ENCODE measurements around the gene PARVG. TPM values are rescaled to one million over a fixed set of nuclear protein-coding genes. Genes with fewer than 3 reads are reported as not detected.

Gene PARVG
- total and polyA plus RNA-seq, 2 donors (not counting 3 experiments of a cell fraction or from before 2014, with no cell fraction given), result 0.82 TPM; not detected in 1

DNA sequence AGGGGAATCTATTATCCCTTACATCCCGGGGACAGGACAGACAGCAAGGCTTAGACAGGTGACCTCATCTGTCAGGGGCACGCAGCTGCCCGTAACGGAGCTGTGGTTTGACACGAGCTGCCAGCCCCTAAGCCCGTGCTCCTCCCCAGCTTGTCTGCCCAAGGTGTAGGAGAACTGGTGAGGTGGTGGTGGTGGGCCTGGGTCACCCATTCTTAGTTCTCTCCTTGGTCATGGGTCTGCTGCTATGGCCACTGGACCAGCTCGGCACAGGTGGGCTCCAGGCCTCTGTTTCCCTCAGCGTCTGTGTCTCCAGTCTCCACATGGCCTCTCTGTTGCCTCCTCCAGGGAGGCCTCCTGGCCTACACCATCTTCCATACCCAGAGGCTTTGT is 5.4 kb downstream of the PARVG start:
- Histone ChIP-seq H2AFZ (ENCODE audit: low read depth, low read length) (no peak overlapping the region), H3K9me3 (replicated peaks; ENCODE audit: control insufficient read depth, insufficient read depth, low read length) (no peaks in the 10 kb centered on the region), H3K9ac (replicated peaks; ENCODE audit: extremely low read depth, insufficient read depth, low read length) (no peak overlapping the region), H4K20me1 (replicated peaks; ENCODE audit: control insufficient read depth, extremely low read depth, insufficient read depth, low read length) (no peaks in the 10 kb centered on the region), H3K36me3 (ENCODE audit: control insufficient read depth in 2 of 2, extremely low read depth in 1 of 2, insufficient read depth in 2 of 2, low read length in 2 of 2) (no peaks in the 10 kb centered on the region), H3K9me1 (replicated peaks; ENCODE audit: control insufficient read depth, extremely low read depth, insufficient read depth, low read length) (no peaks in the 10 kb centered on the region), H3K27me3 (ENCODE audit: control insufficient read depth in 2 of 2, insufficient read depth in 2 of 2, low read length in 2 of 2) (no peaks in the 10 kb centered on the region), H3K4me3 (replicated peaks in 1 of 3; ENCODE audit: insufficient read depth in 1 of 3, low read depth in 1 of 3, low read length in 3 of 3) (no peak overlapping the region), H3K4me2 (ENCODE audit: insufficient read depth, low read length) (no peak overlapping the region), H3K27ac (ENCODE audit: insufficient read depth, low read depth, low read length) (no peak overlapping the region), H3K4me1 (ENCODE audit: control insufficient read depth, extremely low read depth, insufficient read depth, low read length) (no peaks in the 10 kb centered on the region), H3K79me2 (ENCODE audit: control insufficient read depth, insufficient read depth, low read length) (no peaks in the 10 kb centered on the region)
- TF ChIP-seq EZH2 (IDR thresholded peaks at IDR 0.05; ENCODE audit: borderline replicate concordance, low read depth, low read length, severe bottlenecking) (no peak), MYC (IDR thresholded peaks at IDR 0.05; ENCODE audit: low read depth, low read length) (no peak), POLR2AphosphoS5 (IDR thresholded peaks at IDR 0.05; ENCODE audit: insufficient read depth, low read depth, low read length) (no peak), JUN (IDR thresholded peaks at IDR 0.05; ENCODE audit: borderline replicate concordance, insufficient read depth, insufficient read length, low read depth) (no peak), MAX (IDR thresholded peaks at IDR 0.05; ENCODE audit: insufficient read depth, insufficient read length) (no peak), FOS (IDR thresholded peaks at IDR 0.05; ENCODE audit: borderline replicate concordance, insufficient read depth, low read length) (no peak), GATA2 (IDR thresholded peaks at IDR 0.05; ENCODE audit: insufficient read depth, insufficient read length, low read depth, low read length) (no peak), POLR2A (IDR thresholded peaks at IDR 0.05; ENCODE audit: low read depth, low read length) (no peak)
- TF ChIP-seq, protein P1, sequence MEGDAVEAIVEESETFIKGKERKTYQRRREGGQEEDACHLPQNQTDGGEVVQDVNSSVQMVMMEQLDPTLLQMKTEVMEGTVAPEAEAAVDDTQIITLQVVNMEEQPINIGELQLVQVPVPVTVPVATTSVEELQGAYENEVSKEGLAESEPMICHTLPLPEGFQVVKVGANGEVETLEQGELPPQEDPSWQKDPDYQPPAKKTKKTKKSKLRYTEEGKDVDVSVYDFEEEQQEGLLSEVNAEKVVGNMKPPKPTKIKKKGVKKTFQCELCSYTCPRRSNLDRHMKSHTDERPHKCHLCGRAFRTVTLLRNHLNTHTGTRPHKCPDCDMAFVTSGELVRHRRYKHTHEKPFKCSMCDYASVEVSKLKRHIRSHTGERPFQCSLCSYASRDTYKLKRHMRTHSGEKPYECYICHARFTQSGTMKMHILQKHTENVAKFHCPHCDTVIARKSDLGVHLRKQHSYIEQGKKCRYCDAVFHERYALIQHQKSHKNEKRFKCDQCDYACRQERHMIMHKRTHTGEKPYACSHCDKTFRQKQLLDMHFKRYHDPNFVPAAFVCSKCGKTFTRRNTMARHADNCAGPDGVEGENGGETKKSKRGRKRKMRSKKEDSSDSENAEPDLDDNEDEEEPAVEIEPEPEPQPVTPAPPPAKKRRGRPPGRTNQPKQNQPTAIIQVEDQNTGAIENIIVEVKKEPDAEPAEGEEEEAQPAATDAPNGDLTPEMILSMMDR (IDR thresholded peaks at IDR 0.05; ENCODE audit: extremely low read depth in 1 of 2, insufficient read depth in 1 of 2, low read depth in 1 of 2, low read length in 2 of 2), result no peak
- FAIRE-seq (no peak), DNase-seq (ENCODE audit: low read depth, low spot score) (no peak)
- dilution Hi-C loops (cut with MboI; ENCODE audit: extremely low pct_ligation_motif_present, low sequenced_read_pairs) (no loop called here), intact Hi-C loops (cut with micrococcal nuclease) (no loop called here)
- BruUV-seq (replicated peaks), result no TSS peak
- POLR2A ChIA-PET, result no interaction called here
- CTCF ChIA-PET, result interaction anchor here (1.3 kb wide), 1 partner anchor 140 kb away, joined by 4 read pairs; no protein-coding TSS in a partner anchor

Data from endothelial cell of umbilical vein (primary cell).